ENCODE measurements around the gene SPPL2B. TPM values are rescaled to one million over a fixed set of nuclear protein-coding genes. Genes with fewer than 3 reads are reported as not detected.

The SPPL2B gene
- total and polyA plus RNA-seq, 12 donors = 17.8 to 69.7 (median 21.2) TPM

DNA sequence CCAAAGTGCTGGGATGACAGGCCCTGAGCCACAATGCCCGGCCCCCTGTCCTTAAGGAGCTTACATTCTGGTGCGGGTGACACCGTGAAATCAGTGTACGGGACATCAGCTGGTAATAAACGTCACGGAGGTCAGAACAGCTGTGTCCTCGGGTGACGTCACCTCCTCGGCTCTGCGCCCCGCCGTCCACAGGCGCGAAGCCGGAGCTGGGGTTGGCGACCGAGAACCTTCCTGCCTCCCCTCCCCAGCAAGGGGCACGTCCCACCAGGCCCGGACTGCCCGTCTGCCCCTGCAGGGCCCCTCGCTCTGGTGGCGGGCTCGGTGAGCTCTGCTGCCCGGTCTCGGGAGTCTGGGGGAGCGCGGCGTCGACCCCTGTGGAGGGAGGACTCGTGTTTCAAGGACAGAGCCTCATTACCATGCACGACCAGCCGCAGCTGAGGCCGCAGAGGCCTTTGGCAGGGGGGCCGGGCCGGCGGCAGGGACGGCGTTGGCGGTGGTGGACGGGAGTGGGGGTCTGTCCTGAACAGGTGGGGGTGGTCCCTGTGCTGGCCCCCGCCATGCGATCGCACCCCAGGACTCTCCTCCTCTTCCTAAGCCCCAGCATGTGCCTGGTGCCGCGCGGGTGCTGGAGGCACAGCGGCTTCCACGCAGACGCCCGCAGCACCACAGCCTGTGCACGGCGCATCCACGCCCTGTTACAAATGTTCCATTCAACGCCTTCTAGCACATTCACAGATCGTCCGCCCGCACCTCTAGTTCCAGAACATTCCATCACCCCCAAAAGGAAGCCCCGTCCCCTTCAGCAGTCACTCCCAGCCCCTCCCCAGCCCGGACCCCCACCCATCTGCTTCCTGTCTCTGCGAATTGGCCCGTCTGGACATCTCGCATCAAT, 25.9 kb upstream of the SPPL2B start:
- TF ChIP-seq, protein P1, sequence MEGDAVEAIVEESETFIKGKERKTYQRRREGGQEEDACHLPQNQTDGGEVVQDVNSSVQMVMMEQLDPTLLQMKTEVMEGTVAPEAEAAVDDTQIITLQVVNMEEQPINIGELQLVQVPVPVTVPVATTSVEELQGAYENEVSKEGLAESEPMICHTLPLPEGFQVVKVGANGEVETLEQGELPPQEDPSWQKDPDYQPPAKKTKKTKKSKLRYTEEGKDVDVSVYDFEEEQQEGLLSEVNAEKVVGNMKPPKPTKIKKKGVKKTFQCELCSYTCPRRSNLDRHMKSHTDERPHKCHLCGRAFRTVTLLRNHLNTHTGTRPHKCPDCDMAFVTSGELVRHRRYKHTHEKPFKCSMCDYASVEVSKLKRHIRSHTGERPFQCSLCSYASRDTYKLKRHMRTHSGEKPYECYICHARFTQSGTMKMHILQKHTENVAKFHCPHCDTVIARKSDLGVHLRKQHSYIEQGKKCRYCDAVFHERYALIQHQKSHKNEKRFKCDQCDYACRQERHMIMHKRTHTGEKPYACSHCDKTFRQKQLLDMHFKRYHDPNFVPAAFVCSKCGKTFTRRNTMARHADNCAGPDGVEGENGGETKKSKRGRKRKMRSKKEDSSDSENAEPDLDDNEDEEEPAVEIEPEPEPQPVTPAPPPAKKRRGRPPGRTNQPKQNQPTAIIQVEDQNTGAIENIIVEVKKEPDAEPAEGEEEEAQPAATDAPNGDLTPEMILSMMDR (IDR thresholded peaks at IDR 0.05) = no peak
- Histone ChIP-seq H3K27ac (no peak overlapping the region), H3K4me3 (peak overlapping the region in 7 of 10 donors; percentile 7 to 39 (median 12)), H3K4me1 (peaks cover 5 to 13% (median 8%) of the 10 kb centered on the region in 9 donors), H3K27me3 (peaks cover 0 to 63% (median 45%) of the 10 kb centered on the region in 7 donors), H3K36me3 (no peaks in the 10 kb centered on the region), H3K9me3 (no peaks in the 10 kb centered on the region)
- 15 to 18% methylated on average over 62 of the region's 62 CpGs for WGBS, 2 donors
- ATAC-seq = peak; percentile 42 to 84 (median 75)
- intact Hi-C loops (cut with DNase I) = no loop called here
- peak; percentile 57 to 66 for DNase-seq

DNA sequence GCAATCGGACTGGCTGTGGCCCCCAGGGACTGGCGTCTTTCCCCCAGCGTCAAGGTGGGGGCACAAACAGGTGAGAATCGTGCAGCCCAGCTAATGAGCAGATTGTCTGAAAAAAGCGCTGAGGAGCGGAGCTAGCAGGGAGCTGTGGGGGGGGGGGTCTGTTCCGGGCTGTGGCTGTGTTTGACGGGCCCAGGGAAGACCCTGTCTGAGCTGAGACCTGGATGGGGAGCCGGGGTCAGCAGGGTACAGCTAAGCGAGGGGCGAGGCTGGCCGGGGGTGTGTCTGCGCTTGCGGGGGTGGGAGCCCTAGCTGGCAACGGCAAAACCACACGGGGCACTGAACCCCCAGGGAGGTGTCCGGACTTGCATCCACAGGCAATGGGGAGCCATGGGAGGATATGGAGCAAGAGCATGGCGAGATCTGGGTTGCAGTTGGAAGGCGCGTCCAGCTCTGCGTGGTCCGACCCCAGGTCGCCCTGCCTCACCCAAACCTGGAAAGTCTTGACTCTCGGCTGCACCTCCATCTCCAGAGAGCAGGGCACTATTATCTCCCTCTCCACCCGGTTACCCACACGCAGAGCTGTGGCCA, 25.2 kb upstream of the SPPL2B start:
- TF ChIP-seq, protein P1 (IDR thresholded peaks at IDR 0.05) = no peak
- no peaks in the 10 kb centered on the region for H3K36me3 ChIP-seq
- peaks cover 5 to 16% (median 8%) of the 10 kb centered on the region in 9 donors for H3K4me1 ChIP-seq
- intact Hi-C loops (cut with DNase I) = no loop called here
- 79 to 82% methylated on average over 25 to 26 of the region's 26 CpGs for WGBS, 2 donors
- no peak overlapping the region for H3K4me3 ChIP-seq
- no peak overlapping the region for H3K27ac ChIP-seq
- ATAC-seq (no peak), DNase-seq (no peak)
- no peaks in the 10 kb centered on the region for H3K9me3 ChIP-seq
- peaks cover 0 to 69% (median 50%) of the 10 kb centered on the region in 7 donors for H3K27me3 ChIP-seq

DNA sequence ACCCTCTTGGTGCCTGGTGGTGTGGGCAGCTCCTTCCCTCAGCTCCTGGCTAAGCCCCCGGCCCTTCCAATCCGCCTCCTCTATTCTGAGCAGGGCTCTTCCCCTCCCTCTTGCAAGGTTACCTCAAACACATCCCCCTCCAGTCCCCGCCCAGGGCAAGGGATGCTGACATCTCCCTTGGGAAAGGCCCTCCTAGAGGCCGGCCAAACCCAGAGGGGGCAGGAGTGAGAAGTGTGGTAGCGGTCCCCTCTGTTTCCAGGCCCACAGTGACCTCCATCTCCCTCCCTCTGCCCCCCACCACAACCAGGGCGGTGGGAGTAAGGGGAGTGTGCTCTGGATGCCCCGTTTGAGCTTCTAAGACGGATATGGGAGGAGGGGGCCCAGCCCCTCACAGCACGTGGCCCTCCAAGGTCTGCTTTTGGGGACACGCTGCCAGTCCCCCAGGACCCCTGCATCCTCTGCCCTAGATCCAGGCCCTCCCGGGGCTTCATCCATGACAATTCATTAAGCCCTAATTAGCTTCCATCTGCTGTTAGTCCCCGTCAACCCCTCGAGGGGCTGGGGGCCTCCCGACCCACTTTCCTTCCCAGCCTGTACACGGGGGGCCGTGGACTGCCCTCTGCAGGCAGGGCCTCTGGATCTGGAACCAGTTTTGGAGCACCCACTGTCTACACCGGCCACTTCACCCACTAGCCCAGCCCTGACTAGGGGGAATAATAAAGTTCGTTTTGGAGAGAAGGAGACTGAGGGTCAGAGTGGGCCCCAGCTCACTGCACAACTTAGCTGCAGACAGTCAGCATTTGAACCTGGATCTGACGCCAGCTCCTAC, 22.8 kb upstream of the SPPL2B start:
- WGBS, 2 donors = 76 to 77% methylated on average over 19 of the region's 19 CpGs
- intact Hi-C loops (cut with DNase I) = no loop called here
- Histone ChIP-seq H3K4me3 (no peak overlapping the region), H3K4me1 (peaks cover 5 to 21% (median 8%) of the 10 kb centered on the region in 9 donors), H3K9me3 (no peaks in the 10 kb centered on the region), H3K36me3 (no peaks in the 10 kb centered on the region), H3K27me3 (peaks cover 0 to 87% (median 67%) of the 10 kb centered on the region in 7 donors), H3K27ac (no peak overlapping the region)
- no peak for ATAC-seq
- TF ChIP-seq, protein P1 (IDR thresholded peaks at IDR 0.05) = no peak
- no peak for DNase-seq

DNA sequence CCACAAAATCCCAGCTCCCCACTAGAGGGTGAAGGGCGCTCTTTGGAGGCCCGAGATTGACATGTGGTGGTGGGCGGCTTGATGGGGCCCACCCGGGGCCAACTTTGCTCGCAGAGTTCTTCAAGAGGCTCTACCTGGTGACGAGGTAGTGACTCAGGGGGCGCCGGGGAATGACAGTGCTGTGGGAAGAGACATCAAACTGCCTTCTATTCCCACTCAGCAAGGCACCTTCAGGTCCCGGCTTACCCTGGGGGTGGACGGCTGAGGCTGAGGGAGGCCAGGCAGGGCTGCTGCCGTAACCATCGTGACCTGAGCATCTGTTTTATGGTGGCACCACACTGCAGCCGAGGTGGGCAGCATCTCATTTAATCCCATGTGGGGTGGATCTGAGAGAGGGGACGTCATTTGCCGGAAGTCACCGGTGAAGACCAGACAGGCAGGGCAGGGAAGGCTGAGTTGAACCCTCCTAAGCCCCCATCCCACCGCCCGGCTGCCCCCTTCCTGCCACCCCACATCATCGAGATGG, 22.1 kb upstream of the SPPL2B start:
- ATAC-seq (no peak), DNase-seq (no peak)
- intact Hi-C loops (cut with DNase I) = no loop called here
- Histone ChIP-seq H3K27ac (no peak overlapping the region), H3K4me3 (no peak overlapping the region), H3K9me3 (no peaks in the 10 kb centered on the region), H3K4me1 (peaks cover 5 to 21% (median 8%) of the 10 kb centered on the region in 9 donors), H3K36me3 (no peaks in the 10 kb centered on the region), H3K27me3 (peaks cover 0 to 88% (median 67%) of the 10 kb centered on the region in 7 donors)
- TF ChIP-seq, protein P1 (IDR thresholded peaks at IDR 0.05) = no peak
- 70 to 78% methylated on average over 19 of the region's 19 CpGs for WGBS, 2 donors
